ENCODE results near the gene GOLT1A.

Gene GOLT1A

GRCh38 chr1:204216880-204217647, 3.3 kb upstream of the GOLT1A start:
- DNase-seq = no peak

- DNase-seq = no peak
These were observed 2.4 kb upstream of the GOLT1A start for GRCh38 chr1:204216236-204216635.

- no peak for DNase-seq
These were observed 1.1 kb downstream of the GOLT1A start for GRCh38 chr1:204212715-204213114.

GRCh38 chr1:204211046-204211445, 2.7 kb downstream of the GOLT1A start:
- no peak for DNase-seq

GRCh38 chr1:204207136-204207616, 6.6 kb downstream of the GOLT1A start:
- DNase-seq = peak; percentile 35

GRCh38 chr1:204206121-204206520, 7.7 kb downstream of the GOLT1A start:
- no peak for DNase-seq

GRCh38 chr1:204205486-204205885, 8.3 kb downstream of the GOLT1A start:
- no peak for DNase-seq

- DNase-seq = no peak
These were observed 8.8 kb downstream of the GOLT1A start for GRCh38 chr1:204204944-204205343.

- DNase-seq = no peak
These were observed 10.5 kb downstream of the GOLT1A start for GRCh38 chr1:204203206-204203767.

- no peak for DNase-seq
These were observed 11.3 kb downstream of the GOLT1A start for GRCh38 chr1:204202481-204202880.

- no peak for DNase-seq
These were observed 12.3 kb downstream of the GOLT1A start for GRCh38 chr1:204201348-204202040.

- DNase-seq = no peak
These were observed 14.2 kb downstream of the GOLT1A start for GRCh38 chr1:204199579-204199978.

GRCh38 chr1:204198348-204199340, 15.1 kb downstream of the GOLT1A start:
- peak; percentile 23 for DNase-seq

- DNase-seq = no peak
These were observed 16.7 kb downstream of the GOLT1A start for GRCh38 chr1:204197068-204197467.

GRCh38 chr1:204196068-204196795, 17.6 kb downstream of the GOLT1A start, which contains the start of gene KISS1:
Gene KISS1 (minus strand): TSS chr1:204196491. CDS start chr1:204192876, 3,615 bp downstream.
- no peak for DNase-seq

- DNase-seq = no peak
These were observed 19.0 kb downstream of the GOLT1A start for GRCh38 chr1:204194771-204195170.

- no peak for DNase-seq
These were observed 19.7 kb downstream of the GOLT1A start for GRCh38 chr1:204194080-204194479.

- no peak for DNase-seq
These were observed 21.0 kb downstream of the GOLT1A start for GRCh38 chr1:204192589-204193352.

- no peak for DNase-seq
These were observed 21.7 kb downstream of the GOLT1A start for GRCh38 chr1:204192046-204192445.

GRCh38 chr1:204191456-204191855, 22.3 kb downstream of the GOLT1A start:
- DNase-seq = peak; percentile 60

Data from DMS79 treated with DMSO at 0.1 percent for 48 hours (cell line).